ACHN (cell line): ENCODE data around the gene LRFN2.

ENCODE experiments used
- DNase-seq: peaks from one replicate; pipeline ENCODE4 v3.0.0-alpha.2; 2015
- in situ Hi-C: cut with HindIII; loops from 2 replicates; pipeline ENCODE4 v1.10.0; 2017; ENCODE audit warnings: low sequenced_read_pairs, low pct_ligation_motif_present, low pct_unique_long_range_greater_than_20kb

LRFN2 gene

DNA sequence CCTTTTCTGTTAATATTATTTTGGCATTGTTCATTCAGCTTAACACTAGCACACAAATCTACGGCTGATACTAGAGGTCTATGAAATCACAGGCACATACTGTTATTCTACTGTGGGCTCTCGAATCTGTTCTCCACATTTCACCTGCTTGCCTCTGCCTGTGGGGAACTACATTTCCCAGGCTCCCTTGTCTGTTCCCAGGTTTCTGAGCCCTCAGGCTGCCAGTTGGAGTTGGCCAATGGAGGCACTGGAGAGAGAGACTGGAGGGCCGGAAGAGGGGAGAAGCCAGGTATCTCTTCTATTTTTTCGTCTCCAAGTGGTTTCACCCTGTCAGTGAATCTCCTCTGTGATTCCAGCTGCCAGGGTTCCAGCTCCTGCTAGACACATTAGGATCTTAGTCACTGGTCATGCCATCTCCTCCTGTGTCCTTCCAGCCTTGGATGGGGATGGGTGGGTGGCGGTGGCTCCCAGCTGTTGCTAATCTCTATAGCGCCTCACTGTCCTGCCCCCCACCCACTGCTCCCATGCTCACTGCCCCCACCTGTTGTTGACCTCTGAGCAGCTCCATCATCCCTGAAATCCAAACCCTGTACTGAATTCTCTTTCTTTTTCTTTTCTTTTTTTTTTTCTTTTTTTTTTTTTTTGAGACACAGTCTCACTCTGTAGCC is 188.2 kb downstream of the LRFN2 start:
- DNase-seq, result no peak
- in situ Hi-C loops, result no loop called here

DNA sequence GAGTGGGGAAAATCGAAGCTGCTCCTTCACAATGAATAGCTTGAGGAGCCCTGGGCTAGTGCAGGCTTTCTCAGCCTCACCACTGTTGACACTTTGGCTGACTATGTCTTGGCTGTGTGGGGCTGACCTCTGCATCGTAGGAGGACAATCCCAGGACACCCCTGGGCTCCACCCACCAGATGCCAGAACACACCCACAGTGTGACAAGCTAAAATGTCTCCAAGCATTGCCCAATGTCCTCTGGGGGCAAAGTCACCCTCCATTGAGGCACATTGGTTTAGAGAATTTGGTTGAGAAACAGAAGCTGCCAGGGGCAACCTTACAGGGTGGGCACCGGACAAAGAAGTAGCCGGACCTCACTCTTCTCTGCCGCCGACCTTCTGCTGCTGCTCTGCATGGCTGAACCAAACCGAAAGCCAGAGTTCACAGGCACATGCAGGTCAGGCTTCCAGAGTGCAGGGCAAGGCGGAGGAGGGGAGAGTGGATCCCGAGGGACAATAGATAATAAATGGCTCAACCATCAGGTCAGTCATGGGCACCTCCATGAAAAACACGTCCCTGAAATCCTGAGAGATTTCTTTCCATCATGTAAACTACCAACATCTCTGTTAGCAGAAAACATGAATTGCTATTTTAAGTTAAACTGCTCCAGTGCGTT is 189.0 kb downstream of the LRFN2 start:
- in situ Hi-C loops, result no loop called here
- DNase-seq, result no peak

DNA sequence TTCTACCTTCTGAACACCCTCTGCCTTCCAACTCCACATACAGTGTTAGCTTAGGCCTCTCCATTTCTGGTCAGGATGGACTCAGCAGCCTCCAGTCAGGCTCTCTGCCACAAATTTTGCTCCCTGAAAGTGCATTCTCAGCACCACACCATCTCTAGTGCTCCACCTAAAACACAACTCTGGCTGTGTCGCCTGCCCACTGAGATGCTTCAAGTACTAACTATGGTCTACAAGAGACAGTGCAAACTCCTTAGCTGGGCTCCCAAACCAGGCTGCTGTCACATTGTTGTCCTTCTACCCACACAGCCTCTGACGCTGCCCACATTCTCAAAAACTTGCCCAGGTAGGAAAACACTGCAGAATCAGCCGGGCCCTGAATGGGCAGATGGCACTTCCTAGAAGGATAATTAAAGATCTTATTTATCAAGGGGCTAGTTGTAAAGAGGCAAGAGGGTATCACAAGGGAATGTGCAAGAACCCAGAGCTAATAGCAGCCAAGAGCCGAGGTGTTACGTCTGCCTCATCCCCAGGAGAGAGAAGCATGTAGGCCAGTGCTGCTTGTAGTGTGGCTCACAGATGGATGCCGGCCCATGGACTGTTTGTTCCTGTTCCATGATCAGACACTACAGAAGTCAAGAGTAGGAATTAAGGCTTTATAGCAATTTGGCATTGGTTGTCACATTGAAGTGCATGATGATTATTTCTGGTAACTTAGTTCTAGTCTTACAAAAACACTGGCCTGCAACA is 189.7 kb downstream of the LRFN2 start:
- no peak for DNase-seq
- in situ Hi-C loops, result no loop called here

DNA sequence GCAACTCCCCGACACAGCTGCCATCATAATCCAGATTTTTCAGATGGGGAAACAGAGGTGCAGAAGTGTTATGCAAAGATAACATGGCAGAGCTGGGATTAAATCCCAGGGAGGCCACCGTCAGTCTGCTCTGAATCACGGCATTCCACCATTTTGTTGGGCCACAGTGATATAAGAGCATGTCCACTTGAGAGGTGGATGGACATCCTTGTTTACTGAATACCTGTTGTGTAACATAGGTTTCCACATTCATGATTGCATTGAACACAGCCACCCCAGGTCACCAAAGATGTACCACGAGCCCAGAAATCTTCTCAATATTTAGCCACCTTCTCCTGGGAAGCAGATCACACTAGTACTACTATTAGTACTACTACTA is 191.5 kb downstream of the LRFN2 start:
- DNase-seq, result no peak
- in situ Hi-C loops, result no loop called here

DNA sequence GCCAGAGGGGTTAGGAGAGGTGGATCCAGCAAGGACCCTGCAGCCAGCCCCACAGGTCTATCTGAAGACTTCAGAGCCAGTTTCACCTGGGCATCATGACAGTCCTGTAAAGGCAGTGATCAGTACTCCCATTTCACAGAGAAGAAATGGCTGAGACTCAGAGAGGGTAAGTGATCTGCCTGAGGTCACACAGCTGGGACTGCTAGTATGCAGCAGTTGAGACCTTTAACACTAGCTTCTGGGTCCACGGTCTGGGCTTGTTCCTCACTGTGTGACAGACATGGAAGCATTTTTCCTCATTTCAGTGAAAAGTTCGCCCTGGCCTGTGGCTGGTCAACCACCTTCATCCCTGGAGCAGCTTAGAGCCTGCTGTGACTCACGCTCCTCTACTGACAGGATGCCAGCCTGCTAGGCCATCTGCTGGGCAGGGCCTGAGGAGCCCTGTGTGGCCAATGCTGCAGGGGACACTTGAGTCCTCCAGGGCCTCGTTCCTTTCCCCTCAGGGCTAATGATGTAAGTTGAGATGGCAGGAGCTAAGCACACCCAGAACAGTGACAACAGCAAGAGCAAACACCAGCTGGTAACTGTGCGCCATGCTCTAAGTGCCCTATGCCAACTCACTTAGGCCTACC is 192.0 kb downstream of the LRFN2 start:
- in situ Hi-C loops, result no loop called here
- DNase-seq, result no peak

DNA sequence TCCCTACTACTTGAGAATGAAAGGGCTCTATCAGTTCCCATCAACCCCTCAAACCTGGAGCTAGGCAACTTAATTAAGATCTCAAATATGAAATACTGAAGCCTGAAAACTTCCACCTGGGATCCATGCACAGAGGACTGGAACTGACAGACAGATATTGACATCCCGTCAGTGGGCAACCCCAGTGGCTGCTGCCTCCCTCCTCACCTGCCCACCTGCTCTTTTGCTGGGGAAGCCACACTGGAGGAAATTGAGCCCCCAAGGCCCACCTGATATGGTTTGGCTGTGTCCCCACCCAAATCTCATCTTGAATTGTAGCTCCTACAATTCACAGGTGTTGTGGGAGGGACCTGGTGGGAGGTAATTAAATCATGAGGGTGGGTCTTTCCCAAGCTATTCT is 192.8 kb downstream of the LRFN2 start:
- DNase-seq, result no peak
- in situ Hi-C loops, result no loop called here

DNA sequence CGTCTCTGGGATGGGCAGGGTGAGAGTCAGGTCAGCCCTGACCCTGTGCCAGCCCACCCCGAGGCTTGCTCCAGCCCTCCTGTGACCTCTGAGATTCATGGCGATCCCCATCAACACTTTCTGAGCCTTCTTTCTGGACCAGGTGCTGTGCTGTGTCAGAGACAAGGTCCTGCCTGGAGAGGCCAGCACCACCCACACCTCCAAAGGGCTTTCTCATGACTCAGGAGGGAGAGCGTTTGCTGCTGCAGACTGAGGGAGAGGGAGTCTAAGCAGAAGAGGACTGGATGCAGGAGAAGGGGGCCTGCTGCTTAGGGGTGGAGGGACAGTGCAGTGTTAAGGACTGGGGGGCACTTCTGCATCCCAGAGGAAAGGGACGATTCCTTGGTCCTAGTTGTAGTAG is 193.5 kb downstream of the LRFN2 start:
- no peak for DNase-seq
- in situ Hi-C loops, result no loop called here

DNA sequence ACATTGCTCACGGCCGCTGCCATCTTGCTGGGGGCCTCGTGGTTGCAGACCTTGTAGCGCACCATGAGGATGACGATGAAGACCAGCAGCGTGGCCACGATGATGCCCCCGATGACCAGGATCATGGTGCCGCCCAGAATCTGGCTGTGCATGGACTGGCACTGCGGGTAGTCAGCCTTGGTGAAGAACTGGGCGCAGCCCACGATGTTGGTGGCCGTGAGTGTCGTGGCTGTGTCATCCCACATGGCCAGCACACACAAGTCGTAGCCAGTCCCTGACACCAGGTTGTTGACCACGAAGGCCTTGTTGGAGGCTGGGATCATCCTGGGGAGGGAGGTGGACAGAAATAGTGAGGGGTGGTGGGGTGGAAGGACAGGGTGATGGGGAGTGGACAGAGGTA is 194.6 kb downstream of the LRFN2 start:
- in situ Hi-C loops, result no loop called here
- DNase-seq, result no peak

DNA sequence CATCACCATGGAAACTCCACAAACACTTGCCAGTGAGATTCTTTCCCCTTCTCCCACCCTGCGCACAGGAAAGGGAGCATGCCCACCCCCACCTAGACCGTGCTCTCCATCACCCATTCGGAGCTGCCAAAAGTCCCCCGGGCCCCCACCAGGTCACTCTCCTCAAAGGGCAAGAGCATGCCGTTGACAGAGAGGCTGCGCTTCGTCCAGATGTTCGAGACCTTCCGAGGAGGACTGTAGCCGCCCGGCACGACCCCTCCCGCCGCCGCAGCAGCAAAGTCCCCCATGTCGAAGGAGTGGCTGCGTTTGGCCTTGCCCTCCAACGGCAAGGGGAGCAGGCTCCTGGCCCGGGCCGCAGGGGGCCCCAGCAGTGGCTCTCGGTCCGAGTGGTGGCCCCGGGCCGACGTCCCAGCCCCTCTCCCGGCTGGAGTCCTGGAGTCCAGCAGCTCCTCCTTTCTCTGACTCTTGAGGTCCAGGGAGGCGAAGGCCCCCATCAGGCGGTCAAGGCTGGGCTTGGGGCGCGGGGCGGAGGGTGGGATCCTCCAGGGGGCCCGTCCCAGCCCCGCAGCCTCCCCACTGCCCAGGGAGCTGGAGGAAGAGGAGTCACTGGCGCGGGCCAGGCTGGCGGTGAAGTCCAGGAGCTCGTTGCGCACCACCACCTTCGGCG is 195.2 kb downstream of the LRFN2 start:
- DNase-seq, result no peak
- in situ Hi-C loops, result no loop called here

DNA sequence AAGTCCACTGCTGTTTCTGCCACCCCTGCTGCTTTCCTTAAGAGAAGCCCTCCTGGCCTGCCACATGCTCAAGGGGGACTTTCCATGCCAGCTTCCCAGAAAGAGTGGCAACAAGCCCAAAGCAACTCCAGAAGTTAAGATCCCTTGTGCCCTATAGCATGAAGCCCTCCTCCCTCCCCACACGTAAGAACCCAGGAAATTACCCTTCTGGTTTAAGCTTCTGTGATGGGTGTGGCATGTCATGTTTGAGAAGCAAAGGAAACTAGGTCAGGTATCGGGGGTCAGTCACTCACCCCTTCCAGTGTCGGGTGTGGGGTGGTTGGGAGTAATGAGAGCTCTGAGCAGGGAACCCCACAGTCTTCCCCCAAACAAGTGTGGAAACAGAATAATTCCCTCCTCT is 196.1 kb downstream of the LRFN2 start:
- in situ Hi-C loops, result no loop called here
- no peak for DNase-seq

DNA sequence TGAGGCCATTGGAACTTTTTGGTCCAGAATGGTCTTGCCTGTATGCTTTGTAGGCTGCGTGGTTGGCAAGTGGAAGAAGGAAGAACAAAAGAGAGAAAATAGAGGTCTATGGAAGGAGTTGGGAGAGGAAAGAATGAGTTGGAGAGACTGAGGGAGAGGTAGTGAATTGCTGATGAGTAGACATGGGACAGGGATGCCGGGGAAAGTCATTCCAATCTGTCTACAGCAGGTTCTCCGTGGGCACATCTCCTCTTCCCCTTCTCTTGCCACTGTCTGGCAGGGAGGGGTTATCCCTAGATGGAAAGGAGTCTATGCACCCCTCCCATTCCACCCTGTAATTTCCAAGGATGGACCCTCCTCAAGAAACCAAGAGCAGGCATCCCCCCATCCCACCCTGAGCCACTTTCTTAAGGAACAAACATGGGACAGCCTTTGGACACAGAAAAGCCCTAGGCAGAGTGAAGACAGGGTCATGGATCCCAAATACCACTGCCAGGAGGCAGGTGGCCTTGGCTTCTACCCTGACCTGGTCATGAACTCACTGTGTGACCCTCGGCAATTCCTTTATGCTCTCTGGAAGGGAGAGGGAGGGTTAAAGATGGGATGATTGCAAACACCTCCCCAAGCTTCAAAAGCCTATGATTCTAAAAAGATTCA is 196.9 kb downstream of the LRFN2 start:
- in situ Hi-C loops, result no loop called here

DNA sequence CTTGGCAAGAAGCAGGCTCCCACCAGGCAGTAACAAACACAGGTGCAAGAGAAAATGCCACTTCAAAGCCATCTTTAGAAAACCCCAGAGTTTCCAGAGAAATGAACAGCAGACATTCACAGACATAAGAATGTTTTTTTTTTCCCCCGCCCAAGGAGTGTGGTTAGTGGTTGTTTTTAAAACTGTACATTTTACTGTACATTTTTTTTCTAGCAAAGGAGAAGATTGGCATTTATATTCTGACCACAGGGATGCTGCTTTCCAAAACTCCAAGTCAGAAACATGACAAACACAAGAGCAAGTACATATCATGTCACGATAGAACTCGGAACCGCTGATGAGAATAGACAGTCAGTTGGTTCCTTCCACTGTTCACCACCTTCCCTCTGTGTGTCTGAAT is 197.9 kb downstream of the LRFN2 start:
- in situ Hi-C loops, result no loop called here
- DNase-seq, result no peak

More for the DNA sequence above, 196.9 kb downstream of the LRFN2 start:
- no peak for DNase-seq

DNA sequence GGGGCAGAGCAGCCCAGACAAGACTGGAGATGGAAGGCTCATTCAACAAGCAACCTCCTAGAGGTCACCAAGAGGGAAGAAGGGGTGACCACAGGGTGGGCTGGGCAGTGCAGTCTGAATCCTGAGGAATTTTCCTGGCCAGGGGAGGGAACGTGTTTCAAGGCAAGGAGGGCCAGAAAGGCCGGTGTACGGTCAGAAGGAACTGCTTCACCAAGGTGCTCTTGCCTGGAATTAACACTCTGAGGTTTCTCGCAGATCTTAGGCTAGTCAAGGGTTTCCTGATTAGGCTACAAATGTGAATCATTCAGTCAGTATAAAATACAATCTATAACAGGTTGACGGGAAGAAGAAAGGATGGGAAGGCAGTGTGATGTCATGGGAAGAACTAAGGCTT is 199.3 kb downstream of the LRFN2 start:
- in situ Hi-C loops, result no loop called here

DNA sequence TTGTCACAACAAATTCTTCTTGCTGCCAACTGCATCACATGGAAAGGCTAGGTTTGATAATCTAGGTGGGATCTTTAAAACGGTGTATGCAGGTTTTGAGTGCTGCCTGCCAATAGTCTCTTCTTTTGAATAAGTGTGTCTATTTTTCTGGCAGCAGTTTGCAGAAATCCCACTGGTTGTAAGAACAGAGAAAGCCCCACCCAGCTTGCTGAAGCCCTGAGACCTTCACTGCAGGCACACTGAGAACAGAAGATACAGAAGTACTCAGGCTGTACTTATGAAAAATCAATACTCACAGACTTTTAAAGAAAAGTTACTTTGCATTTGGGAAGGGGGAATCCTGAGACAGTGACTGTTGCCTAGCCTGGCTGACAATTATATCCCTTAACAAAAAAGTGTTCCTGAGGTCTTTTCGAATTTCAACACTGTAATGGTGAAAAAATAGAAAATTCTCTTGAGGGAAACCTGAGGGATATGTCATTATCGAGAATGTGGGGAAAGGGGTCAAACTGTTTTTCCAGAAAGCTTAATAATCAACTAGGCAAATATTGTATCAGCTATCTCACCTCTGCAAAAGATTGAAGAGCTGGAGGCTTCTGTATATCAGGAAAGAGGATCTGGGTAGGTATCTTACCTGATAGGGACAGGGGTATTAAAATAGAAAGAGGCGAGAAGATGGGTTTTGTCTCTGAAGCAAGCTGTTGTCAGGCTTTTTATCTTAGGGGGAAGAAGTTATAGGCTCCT is 199.9 kb downstream of the LRFN2 start:
- no peak for DNase-seq
- in situ Hi-C loops, result no loop called here

More for the DNA sequence above, 199.3 kb downstream of the LRFN2 start:
- no peak for DNase-seq

DNA sequence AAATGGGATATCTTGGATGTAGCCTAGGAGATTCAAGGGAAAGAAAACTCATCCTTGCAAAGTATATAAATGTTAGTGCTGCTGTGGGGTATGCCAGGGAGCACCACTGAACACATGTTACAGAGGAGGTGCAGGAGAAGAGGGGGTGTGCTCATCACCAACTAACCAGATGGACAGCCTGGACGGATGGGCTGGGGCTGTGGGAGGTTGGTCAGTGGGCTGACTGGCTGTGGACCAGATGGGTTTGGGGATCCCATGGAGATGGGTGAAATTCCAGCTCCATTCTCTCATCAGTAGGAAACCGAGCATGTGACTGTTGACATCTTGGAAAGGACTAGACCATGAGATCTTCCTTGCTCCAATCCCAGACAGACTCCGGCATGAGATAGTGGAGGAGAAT is 201.0 kb downstream of the LRFN2 start:
- DNase-seq, result no peak
- in situ Hi-C loops, result no loop called here

DNA sequence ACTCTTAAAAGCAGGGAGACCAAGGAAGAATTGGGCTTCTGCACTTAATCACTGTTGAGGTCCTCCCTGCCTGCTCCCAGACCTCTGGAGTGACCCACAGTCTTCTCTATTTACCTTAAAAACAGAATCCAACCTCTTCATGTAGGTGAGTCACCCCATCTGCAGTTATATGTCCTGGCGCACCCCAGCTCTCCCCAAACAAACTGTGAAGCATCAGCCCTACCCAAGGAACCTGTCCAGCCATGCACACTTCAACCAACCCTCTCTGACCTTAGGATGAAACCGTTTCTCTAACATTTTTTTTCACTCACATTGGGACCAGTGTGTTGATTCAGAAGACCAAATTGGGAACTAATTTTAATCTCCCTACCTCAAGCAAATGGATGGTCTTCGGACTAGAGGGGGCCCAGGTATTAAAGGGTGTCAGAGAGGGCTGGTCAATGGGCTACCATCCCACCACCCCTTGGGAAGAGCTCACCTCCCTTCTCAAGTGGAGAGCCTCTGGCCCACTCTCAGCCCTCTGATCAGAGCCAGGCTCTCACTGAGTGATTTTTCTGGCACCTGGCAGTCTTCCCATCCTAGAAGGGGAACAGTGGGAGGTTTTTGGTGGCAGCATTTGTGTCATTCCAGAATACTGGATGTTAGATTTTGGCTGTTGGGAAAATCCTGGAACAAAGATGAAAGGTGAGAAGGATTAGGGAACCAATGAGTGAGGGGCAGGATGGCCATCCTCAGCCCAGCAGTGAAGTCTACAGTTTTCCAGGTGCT is 203.6 kb downstream of the LRFN2 start:
- no peak for DNase-seq
- in situ Hi-C loops, result no loop called here

DNA sequence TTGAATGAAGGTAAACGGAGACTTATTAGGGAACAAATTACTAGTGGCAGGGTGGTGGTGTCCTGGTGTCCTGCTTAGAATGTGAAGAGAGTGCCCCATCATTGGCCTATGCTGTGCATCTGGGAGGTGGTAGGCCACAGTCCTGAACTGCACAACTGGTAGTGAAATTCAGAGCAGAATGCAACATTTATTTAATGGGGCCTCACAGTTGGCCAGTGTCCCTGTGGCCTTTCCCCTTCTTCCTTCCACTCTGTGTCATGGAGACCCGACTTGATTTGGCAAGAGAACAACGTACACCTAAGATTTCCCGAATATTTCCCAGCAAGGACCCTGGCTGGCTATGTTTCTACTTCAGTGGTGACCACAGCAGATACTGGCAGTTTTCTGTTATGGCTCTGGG is 206.9 kb downstream of the LRFN2 start:
- in situ Hi-C loops, result no loop called here
- no peak for DNase-seq
